ENCODE measurements around the gene SLC22A9.

DNA sequence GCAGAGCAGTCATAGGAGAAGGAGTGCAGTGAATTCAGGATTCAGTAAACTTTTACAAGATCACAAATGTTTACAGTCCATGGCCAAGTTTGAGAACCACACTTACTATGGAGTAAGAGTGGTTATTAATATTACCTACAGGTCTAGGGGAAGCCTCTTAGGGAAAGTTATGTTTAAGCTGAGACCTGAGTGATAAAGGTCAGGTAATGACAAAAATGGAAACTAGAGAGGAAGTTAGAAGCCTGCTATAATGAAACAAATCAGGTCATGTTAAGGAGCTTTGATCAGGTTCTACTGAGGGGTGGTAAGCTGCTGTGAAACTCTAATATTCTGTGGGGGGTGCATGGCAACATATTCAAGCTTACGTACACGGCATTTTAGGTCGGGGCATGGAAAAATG, 32.5 kb upstream of the SLC22A9 start:
- TF ChIP-seq, protein P1, sequence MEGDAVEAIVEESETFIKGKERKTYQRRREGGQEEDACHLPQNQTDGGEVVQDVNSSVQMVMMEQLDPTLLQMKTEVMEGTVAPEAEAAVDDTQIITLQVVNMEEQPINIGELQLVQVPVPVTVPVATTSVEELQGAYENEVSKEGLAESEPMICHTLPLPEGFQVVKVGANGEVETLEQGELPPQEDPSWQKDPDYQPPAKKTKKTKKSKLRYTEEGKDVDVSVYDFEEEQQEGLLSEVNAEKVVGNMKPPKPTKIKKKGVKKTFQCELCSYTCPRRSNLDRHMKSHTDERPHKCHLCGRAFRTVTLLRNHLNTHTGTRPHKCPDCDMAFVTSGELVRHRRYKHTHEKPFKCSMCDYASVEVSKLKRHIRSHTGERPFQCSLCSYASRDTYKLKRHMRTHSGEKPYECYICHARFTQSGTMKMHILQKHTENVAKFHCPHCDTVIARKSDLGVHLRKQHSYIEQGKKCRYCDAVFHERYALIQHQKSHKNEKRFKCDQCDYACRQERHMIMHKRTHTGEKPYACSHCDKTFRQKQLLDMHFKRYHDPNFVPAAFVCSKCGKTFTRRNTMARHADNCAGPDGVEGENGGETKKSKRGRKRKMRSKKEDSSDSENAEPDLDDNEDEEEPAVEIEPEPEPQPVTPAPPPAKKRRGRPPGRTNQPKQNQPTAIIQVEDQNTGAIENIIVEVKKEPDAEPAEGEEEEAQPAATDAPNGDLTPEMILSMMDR (IDR thresholded peaks at IDR 0.05) = no peak
- no peak for TF ChIP-seq POLR2A (IDR thresholded peaks at IDR 0.05)
- no peak for TF ChIP-seq POLR2AphosphoS5 (IDR thresholded peaks at IDR 0.05)
